K562 (cell line): ENCODE results near the gene CDC5L. TPM values are rescaled to one million over a fixed set of nuclear protein-coding genes. Genes with fewer than 3 reads are reported as not detected.

ENCODE experiments used
- ATF3 ChIP-seq, 2 experiments: fragments of 450-650 bp in 1 of 2; sonication (generic) in 1 of 2; formaldehyde crosslinking in 1 of 2; IDR thresholded peaks in 1 of 2; conservative IDR thresholded peaks in 1 of 2; 2 replicates each; pipeline versions ENCODE4 v1.6.1 to v1.8.1; 2016 to 2023; ENCODE audit warnings: mild to moderate bottlenecking in 2 of 2, moderate library complexity in 2 of 2, inconsistent platforms in 1 of 2, missing genetic modification reagents in 1 of 2
- CBX3 ChIP-seq, 2 experiments: IDR thresholded peaks; 1 replicate in 1 of 2; 2 replicates in 1 of 2; pipeline ENCODE4 v1.6.1; 2012; ENCODE audit warnings: inconsistent platforms in 2 of 2, low read length in 2 of 2, borderline replicate concordance in 1 of 2, control low read depth in 1 of 2
- DEAF1 ChIP-seq: fragments of 450-650 bp; formaldehyde crosslinking; IDR thresholded peaks from 2 replicates; pipeline ENCODE4 v1.4.0; 2020; ENCODE audit warnings: mild to moderate bottlenecking, moderate library complexity
- EHMT2 ChIP-seq: fragments of 450-650 bp; IDR thresholded peaks from 2 replicates; pipeline ENCODE4 v1.6.1; 2018; ENCODE audit warnings: antibody characterized with exemption
- FIP1L1 ChIP-seq: fragments of 200-400 bp; formaldehyde crosslinking; IDR thresholded peaks from 2 replicates; pipeline ENCODE4 v1.6.1; 2018; ENCODE audit warnings: mild to moderate bottlenecking, low read depth, low read length; ENCODE audit not compliant: poor library complexity, severe bottlenecking
- GTF2A2 ChIP-seq: IDR thresholded peaks from 2 replicates; pipeline ENCODE4 v1.6.1; 2016; ENCODE audit warnings: mild to moderate bottlenecking, missing genetic modification characterization, missing compliant biosample characterization
- ILF3 ChIP-seq: fragments of 450-650 bp; IDR thresholded peaks from 2 replicates; pipeline ENCODE4 v1.6.1; 2018; ENCODE audit warnings: antibody characterized with exemption, mild to moderate bottlenecking, moderate library complexity, borderline replicate concordance
- KLF16 ChIP-seq: IDR thresholded peaks from 2 replicates; pipeline ENCODE4 v1.6.1; 2016; ENCODE audit warnings: antibody characterized with exemption
- MEIS2 ChIP-seq: fragments of 450-650 bp; IDR thresholded peaks from 2 replicates; pipeline ENCODE4 v1.6.1; 2014; ENCODE audit warnings: mild to moderate bottlenecking; ENCODE audit not compliant: partially characterized antibody
- PCBP2 ChIP-seq: fragments of 200-400 bp; formaldehyde crosslinking; IDR thresholded peaks from 2 replicates; pipeline ENCODE4 v1.6.1; 2018; ENCODE audit warnings: low read length, low read depth, mild to moderate bottlenecking, moderate library complexity; ENCODE audit not compliant: poor library complexity, severe bottlenecking
- RAD21 ChIP-seq, 2 experiments: fragments of 250-450 bp in 1 of 2; fragments of 450-650 bp in 1 of 2; sonication (Bioruptor Pico) in 1 of 2; formaldehyde crosslinking in 1 of 2; IDR thresholded peaks in 1 of 2; conservative IDR thresholded peaks in 1 of 2; 2 replicates each; pipeline versions ENCODE4 v1.4.0 to v1.8.0; 2020 to 2022; ENCODE audit warnings: mild to moderate bottlenecking in 2 of 2, moderate library complexity in 1 of 2
- REST ChIP-seq, 2 experiments: fragments of 450-650 bp; formaldehyde crosslinking in 1 of 2; IDR thresholded peaks; 2 replicates each; pipeline versions ENCODE4 v1.4.0 to v1.6.1; 2014 to 2020; ENCODE audit warnings: mild to moderate bottlenecking in 2 of 2, borderline replicate concordance in 1 of 2, low read depth in 1 of 2
- ZNF263 ChIP-seq: sonication (generic); formaldehyde crosslinking; IDR thresholded peaks from 2 replicates; pipeline ENCODE4 v1.8.0; 2022; ENCODE audit warnings: mild to moderate bottlenecking, missing genetic modification reagents, borderline replicate concordance
- ZSCAN32 ChIP-seq: fragments of 450-650 bp; formaldehyde crosslinking; IDR thresholded peaks from 2 replicates; pipeline ENCODE4 v1.4.0; 2020; ENCODE audit warnings: mild to moderate bottlenecking, moderate library complexity
- polyA plus RNA-seq, 8 experiments: library from polyadenylated mRNA; depleted of rRNA in 4 of 8; stranded (reverse) in 5 of 8; unstranded in 3 of 8; fragments of >200 nt; fragmentation: Nextera tagmentation in 2 of 8; fragmentation: Illumina TruSeq in 1 of 8; extraction: Ambion mirVana in 2 of 8; extraction: Trizol in 1 of 8; gene quantifications; 2 replicates each; pipeline versions ENCODE4 v1.2.1 to v1.2.3, GENCODE V29; 2011 to 2014; ENCODE audit warnings: inconsistent platforms in 1 of 8, missing spikeins in 1 of 8
- total RNA-seq, 7 experiments: library from RNA; depleted of rRNA in 6 of 7; stranded (reverse); fragments of >200 nt in 6 of 7; fragmentation: Illumina TruSeq in 2 of 7; extraction: Trizol in 2 of 7; gene quantifications; 2 replicates each; pipeline versions ENCODE4 v1.2.1 to v1.2.3, GENCODE V29; 2011 to 2021; ENCODE audit warnings: low replicate concordance in 1 of 7

CDC5L gene
- total and polyA plus RNA-seq, 9 of the 15 experiments (the other 6 are each of a cell fraction or from before 2014, with no cell fraction given): 22.3 to 44.2 (median 30.8) TPM

- TF ChIP-seq ATF3 (IDR thresholded peaks at IDR 0.05) (no peak), ATF3 (CRISPR knock-in tag; conservative IDR thresholded peaks at IDR 0.05) (no peak), KLF16 (peak; percentile 46; the same call in 1 of the 2 replicates), PCBP2 (no peak), ZSCAN32 (CRISPR knock-in tag) (no peak), GTF2A2 (tag) (no peak), ZNF263 (CRISPR knock-in tag) (no peak), MEIS2 (peak; percentile 22), ILF3 (no peak), REST (IDR thresholded peaks at IDR 0.05; ENCODE audit: borderline replicate concordance) (peak; percentile 65), REST (CRISPR knock-in tag; IDR thresholded peaks at IDR 0.05; ENCODE audit: low read depth) (no peak), FIP1L1 (no peak), DEAF1 (CRISPR knock-in tag) (0 out of 2 replicates have a peak, but pooled peaks have one; percentile 21), EHMT2 (0 out of 2 replicates have a peak, but pooled peaks have one; percentile 12), RAD21 (CRISPR knock-in tag; conservative IDR thresholded peaks at IDR 0.05 in 1 of 2, IDR thresholded peaks at IDR 0.05 in 1 of 2) (peak; percentile 61 to 78), CBX3 (IDR thresholded peaks at IDR 0.05; ENCODE audit: borderline replicate concordance in 1 of 2, low read length in 2 of 2) (peak in 1 of 2 experiments; percentile 44; a peak in 1 of 3 replicates)
Observed at GRCh38 chr6:44494011-44494501, 106.5 kb downstream of the CDC5L start (continued).
